Measurements from ENCODE around the gene DVL1.

The DVL1 gene

GRCh38 chr1:1355416-1355815, 6.2 kb upstream of the DVL1 start:
- no peak for DNase-seq

- DNase-seq = no peak
Observed at GRCh38 chr1:1354271-1355247, 5.3 kb upstream of the DVL1 start.

- DNase-seq = no peak
Observed at GRCh38 chr1:1353389-1354151, 4.4 kb upstream of the DVL1 start.

GRCh38 chr1:1352786-1353388, 3.7 kb upstream of the DVL1 start:
- no peak for DNase-seq

DNA sequence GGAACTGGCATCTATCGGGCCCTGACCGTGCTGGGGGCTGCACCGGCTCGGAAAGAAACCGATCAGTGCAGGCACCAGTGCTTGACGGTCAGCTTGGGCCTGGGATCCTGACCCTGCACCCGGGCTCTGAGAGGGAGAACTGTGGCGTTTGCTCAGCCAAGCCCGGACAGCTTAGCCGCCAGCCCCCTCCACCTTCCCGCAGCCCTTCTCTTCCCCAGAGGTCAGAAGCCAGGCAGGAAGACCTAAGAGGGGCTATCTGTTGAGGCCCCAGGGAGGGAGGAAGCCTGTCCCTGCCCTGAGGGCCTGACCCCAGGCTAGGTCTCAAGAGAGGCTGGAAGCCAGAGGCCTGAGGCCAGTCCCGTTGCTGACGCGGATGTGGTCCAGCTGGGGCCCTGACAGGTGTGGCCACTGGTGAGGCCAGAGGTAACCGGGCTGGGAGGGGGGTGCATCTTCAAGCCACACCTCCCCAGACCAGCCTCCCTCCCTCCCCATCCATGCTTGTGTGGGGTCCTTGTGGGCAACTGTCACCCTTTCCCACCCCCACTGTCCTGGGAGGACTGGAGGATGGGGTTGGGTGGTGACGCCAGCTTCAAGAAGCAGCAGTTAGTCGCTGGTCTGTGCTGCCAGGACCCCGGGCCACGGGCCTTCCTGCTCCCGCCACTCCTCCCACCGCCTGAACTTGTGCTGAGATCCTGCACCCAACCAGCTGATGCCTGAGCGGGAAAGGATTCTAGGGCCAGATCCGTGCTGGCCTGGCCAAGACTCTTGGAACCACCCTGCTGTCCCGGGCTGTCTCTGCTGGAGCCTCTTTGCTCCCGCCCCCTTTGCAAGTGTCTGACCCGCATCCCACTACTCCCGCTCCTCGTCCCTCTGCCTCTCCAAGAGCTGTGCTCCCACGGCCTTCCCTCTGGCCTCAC, 2.6 kb upstream of the DVL1 start:
- no peak for DNase-seq

- no peak for DNase-seq
Observed at GRCh38 chr1:1348420-1349255, 580 bp downstream of the DVL1 start.

DNA sequence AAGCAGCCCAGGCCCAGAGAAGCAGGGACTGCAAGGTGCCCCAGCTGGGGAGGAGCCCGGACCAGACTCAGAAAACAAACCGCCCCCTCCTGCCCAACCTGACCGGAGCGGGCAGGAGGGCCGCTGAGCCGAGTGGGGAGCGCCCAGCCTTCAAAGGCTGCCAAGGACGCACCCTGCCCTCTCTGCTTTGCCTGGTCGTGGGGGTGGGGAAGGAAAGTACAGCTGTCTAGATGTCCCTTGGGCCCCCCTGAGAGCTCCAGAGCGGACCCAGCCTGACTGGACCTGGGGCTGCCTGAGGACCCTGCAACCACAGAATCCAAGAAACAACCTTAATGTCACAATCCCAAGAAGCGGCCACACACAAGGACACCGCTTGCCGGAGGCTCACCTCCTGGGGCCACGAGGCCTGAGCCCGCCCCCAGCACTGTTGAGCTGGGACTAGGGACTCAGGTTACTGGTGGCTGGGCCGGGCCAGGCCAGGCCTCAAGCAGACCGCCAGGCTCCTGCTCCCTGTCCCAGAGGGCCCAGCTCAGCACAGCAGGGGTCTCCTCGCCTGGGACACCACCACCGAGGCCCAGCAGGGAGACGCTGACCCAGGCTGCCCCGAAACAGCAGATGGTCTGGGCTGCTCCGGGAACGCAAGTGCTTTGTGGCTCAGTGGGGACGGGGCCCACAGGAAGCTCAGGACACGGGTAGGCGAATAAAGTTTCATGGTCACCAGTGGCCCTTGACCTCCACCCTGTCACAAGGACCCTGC, 1.4 kb downstream of the DVL1 start:
- DNase-seq = no peak

- DNase-seq = no peak
Observed at GRCh38 chr1:1347026-1347595, 2.1 kb downstream of the DVL1 start.

GRCh38 chr1:1346501-1346890, 2.7 kb downstream of the DVL1 start:
- no peak for DNase-seq

- no peak for DNase-seq
Observed at GRCh38 chr1:1345860-1346500, 3.2 kb downstream of the DVL1 start.

- no peak for DNase-seq
Observed at GRCh38 chr1:1345384-1345783, 3.8 kb downstream of the DVL1 start.

GRCh38 chr1:1344655-1345361, 4.4 kb downstream of the DVL1 start:
- DNase-seq = no peak

DNA sequence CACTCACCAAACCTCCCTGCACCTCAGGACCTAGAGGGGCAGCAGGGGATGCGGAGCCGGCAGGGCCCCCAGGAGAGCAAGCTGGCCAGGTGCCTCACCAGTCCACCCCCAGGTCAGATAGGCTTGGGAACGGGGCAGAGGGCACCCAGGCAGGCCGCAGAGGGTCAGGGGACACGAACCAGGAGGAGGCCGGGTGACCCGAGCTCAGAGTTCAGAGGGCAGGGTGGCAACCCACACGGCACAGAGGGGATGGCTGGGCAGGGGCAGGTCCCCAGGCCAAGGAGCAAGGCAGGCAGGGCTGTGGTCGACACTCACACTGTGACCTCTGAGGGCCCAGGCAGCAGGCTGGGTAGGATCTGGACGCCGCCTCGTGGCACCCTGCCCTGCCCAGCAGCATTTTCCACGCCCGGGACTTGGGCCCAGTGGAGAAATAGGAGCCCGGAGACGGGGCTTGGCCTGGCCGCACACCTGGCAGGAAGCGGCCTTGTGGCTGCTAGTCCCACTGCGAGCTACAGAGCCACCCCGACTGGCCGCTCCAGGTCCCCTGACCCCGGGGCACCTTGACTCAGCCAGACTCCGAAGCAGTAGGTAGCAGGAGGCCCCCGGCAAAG, 5.3 kb downstream of the DVL1 start:
- DNase-seq = no peak

DNA sequence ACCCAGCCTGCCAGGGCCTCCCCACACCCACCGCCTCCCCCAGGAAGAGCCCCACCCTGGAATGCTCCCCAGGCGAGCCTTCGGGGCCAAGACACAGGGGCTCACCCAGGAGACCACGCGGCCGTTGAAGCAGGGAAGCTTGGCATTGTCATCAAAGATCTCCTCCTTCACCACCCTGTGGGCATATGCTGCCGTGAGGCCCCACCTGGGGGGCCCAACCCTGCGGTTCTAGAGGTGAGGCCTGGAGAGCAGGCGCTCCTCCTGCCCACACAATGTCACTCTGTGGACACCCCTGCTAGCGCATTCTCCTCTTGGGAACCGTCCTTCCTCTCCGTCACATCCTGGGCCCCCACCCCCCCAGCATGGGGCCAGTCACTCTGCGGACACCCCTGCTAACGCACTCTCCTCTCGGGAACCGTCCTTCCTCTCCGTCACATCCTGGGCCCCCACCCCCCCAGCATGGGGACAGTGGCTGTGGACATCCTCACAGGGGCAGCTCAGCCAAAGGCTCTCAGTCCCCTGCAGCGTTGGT, 6.6 kb downstream of the DVL1 start:
- DNase-seq = no peak

- DNase-seq = no peak
Observed at GRCh38 chr1:1342061-1342562, 7.1 kb downstream of the DVL1 start.

DNA sequence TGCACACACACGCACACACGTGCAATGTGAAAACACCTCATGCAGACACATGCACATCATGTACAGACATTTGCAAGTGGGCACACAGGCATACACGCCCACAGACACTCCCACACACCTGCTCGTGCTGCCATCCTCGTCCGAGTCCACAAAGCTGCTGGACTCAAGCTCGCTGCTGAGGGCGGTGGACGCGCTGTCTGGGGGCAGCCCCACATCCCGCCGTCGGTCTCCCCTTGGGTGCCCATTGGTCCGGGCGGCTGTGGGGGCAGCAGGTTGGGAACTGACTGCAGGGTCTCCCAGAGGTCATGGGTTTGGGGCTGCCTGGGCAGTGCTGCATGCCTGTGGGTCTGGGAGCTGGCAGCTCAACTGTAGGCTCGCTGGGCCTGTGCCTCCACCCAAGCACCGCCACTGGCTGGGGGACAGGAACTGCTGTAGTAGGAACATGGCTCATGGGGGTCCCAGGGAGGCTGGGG, 7.6 kb downstream of the DVL1 start:
- no peak for DNase-seq

GRCh38 chr1:1340791-1341548, 8.2 kb downstream of the DVL1 start:
- no peak for DNase-seq
